Measurements from ENCODE around the gene SATB2.

- no peak for TF ChIP-seq CTCF (IDR thresholded peaks at IDR 0.05; ENCODE audit: borderline replicate concordance, extremely low read depth, low read length, poor library complexity, severe bottlenecking)
- no peak for TF ChIP-seq EZH2 (IDR thresholded peaks at IDR 0.05; ENCODE audit: borderline replicate concordance, low read depth, low read length, severe bottlenecking)
Measured at GRCh38 chr2:199460101-199460671, 2.4 kb upstream of the SATB2 start.
